Measurements from ENCODE around the gene CYP4F8.

The CYP4F8 gene

DNA sequence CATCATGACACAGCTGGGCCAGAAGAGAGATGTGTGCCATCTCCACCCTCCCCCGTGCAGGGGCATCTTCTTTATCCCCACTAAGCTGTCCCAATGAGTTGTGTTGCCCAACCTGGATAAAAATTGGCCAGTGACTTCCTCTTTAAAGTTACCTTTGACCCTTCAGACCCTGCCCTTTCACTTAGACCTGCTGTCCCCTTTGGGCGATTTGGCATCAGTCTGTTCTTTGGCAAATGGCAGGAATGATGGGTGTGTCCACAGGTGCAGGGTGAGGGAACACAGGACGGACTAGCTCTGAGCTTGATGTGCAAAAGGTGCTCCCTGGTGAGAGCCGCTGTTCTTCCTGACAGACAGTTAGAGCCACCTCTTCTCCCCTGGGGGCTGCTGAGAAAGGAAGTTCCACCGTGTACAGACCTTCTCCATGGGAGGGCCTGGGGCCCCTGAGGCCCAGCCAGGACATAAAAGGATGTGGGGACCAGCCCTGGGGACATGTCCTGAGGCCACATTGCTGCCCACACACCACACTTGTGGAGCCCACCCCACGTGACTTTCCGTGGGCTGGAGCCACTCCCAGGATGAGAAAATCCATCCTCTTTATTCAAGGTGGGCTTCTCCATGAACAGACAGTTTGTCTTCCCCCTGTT, 1.7 kb downstream of the CYP4F8 start:
- no peak for DNase-seq

DNA sequence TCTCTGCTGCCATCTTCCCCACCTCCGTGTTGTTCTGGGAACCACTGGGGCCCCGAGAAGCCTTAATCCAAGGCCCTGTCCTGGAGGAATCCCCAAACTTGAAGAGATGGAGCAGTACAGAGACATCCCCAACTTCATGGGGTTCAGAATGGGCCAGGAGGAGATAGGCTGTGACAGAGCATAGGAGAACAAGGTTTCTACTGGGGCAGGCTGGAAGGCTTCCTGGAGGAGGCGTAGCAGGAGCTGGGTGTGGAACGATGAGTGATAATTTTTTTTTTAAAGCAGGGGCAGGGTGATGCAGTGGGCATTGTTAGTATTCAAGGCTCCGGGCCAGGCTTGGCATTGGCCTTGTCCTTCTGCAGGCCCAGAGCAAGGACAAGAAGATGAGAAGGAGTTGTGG, 3.3 kb downstream of the CYP4F8 start:
- DNase-seq: no peak

DNA sequence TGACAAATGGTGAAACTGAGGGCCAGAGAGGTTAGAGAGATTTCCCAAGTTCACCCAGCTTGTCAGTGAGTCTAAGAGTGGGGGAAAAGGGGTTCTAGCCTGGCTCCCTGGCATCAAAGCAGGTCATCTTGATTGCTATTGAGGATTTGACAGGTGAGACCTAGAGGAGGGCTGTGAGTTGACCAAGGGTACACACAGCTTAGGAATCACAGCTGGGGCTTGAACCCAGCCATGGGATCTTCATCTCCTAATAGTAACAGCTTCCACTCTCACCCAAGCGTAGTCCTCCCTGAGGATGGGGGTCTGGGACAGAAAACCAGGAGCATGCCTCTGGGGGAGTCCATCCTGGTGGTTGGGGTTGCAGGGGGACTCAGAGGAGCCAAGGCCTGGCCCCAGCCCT, 6.8 kb downstream of the CYP4F8 start:
- DNase-seq: no peak

DNA sequence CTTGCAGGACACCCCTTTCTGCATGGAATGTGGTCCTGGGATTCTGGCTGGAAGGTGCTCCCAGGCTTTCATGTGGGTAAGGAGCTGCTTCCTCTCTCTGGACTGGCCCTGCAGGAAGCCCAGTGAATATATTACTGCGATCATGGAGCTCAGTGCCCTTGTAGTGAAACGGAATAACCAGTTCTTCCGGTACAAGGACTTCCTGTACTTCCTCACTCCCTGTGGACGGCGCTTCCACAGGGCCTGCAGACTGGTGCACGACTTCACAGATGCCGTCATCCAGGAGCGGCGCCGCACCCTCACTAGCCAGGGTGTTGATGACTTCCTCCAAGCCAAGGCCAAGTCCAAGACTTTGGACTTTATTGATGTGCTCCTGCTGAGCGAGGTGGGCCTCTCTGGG, 8.0 kb downstream of the CYP4F8 start:
- no peak for DNase-seq

DNA sequence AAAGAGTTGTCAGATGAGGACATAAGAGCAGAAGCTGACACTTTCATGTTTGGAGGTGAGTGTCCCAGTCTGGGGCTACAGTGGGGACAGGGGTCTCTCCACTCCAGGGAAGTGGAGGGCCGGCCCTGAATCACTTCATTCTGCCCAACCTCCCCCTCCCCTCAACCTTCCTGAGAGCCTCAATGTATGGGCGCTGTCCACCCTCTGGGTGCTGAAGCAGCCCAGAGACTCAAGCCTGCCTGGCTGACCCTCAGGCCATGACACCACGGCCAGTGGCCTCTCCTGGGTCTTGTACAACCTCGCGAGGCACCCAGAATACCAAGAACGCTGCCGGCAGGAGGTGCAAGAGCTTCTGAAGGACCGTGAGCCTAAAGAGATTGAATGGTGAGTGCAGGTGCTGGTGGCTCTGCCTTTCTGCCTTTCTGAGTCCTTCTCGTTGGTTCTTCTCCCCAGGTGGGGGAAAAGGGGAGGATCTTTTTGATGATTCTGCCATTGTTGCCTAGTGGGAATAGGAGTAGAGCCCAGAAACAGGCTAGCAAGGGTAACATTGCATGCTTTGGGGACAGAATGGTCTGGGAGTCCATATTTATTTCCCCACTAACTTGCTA, 8.8 kb downstream of the CYP4F8 start:
- DNase-seq: no peak

DNA sequence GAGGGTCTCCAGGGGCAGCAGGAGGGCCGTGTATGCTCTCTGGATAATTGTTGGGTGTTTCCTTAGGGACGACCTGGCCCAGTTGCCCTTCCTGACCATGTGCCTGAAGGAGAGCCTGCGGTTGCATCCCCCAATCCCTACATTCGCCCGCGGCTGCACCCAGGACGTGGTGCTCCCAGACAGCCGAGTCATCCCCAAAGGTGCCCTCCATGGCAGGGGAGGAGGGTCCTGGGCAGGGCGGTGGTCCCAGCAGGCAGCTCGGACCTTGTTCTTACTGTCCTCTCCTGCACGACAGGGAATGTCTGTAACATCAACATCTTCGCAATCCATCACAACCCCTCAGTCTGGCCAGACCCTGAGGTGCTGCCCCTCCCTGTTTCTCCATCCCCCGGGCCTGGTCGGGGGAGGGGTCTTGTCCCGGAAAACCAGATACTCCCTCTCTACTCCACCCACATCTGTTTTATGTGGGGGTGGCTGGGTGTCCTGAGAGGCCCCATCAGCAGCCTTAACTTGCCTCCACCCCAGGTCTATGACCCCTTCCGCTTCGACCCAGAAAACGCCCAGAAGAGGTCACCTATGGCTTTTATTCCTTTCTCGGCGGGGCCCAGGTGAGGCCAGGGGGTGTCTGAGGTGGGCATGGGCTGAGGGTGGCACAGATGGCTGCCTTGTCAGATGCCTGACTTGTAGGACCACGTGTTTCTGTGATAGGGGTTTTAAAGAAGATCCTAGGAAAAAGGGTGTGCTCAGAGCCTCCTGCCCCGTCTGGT, 13.4 kb downstream of the CYP4F8 start:
- DNase-seq: no peak

DNA sequence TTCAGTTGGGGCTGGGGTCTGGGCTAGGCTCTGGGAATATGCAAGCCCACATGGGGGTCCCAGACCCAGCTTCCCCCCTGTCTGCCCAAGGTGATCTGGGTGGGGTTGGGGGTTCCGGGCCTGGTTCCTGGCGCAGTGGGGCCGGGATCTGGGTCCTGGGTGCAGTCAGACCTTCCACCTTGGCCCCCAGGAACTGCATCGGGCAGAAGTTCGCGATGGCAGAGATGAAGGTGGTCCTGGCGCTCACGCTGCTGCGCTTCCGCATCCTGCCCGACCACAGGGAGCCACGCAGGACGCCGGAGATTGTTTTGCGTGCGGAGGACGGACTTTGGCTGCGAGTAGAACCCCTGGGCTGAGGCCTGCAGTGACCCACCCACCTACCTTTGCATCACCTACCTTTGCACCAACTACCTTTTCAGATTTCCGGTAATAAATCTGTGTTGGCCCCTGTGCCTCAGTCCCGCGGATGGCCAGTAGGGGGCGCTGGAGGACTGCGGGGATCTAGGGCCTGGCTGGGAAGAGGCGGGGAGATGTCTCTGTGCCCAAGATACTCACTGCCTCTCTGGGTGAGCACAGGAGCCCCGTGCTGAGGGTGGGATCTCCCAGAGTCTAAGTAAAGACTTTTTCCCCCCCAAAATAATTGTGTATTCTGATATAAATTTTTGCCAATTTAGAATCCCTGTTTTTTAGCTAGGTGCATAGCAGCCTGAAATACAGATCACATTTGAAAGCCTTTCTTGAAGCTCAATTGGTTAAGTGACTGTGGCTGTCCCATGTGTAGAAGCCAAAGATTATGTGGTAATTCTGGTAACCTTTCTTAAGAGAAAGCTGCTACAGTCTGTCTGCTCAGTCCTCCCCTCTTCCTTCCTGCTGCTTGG, 14.2 kb downstream of the CYP4F8 start:
- DNase-seq: no peak

DNA sequence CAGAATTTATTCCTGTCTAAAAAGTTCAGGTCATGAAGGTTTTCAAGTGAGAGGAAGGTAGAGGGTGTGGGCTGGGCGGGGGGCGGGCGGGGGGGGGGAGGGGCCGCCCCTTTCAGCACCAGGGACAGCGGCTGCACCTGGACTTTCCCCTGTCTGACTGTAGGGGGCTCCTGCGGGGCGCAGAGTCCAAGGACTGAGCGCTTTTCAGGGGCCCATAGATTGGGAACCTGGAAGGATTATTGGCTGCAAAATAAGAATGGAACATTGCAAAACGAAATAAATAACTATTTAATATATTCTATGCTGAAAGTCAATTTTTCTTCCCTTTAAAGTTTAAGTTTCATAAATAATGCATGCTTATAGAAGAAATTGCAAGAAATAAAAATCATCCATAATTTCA, 16.8 kb downstream of the CYP4F8 start:
- DNase-seq: no peak

DNA sequence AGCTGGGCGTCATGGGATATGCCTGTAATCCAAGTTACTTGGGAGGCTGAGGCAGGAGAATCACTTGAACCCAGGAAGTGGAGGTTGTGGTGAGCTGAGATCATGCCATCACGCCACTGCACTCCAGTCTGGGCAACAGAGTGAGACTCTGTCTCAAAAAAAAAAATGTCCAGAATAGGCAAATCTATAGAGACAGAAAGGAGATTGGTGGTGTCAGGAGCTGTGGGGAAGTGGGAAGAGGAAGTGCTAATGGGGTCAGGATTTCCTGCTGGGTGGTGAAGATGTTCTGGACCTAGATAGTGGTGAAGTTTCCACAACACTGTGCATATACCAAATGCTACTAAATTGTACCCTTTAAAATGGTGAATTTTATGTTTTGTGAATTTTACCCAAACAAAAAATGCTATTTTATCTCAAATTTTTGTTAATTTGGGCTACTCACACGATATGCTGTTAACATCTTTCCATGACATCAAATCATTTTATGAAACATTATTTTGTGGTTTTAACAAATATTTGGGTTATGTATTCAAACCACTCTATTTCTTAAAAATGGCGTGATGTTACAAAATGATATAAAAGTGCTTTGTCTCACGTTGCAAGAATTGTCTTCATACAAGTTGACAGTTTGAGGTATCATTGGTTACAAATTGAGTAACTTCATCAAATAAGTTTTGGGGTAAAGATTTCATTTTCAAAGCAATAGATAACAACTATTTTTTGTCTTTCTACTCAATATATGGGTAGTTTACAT, 18.2 kb downstream of the CYP4F8 start:
- no peak for DNase-seq

DNA sequence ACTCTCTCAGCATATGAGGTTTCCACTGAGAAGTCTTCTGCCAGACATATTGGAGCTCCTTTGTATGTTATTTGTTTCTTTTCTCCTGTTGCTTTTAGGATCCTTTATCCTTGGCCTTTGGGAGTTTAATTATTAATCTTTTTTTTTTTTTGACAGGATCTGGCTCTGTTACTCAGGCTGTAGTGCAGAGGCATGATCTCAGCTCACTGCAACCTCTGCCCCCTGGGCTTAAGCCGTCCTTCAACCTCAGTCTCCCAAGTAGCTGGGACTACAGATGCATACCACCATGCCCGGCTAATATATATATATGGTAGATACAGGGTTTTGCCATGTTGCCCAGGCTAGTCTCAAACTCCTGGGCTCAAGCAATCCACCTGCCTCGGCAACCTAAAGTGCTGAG, 19.1 kb downstream of the CYP4F8 start:
- DNase-seq: no peak

DNA sequence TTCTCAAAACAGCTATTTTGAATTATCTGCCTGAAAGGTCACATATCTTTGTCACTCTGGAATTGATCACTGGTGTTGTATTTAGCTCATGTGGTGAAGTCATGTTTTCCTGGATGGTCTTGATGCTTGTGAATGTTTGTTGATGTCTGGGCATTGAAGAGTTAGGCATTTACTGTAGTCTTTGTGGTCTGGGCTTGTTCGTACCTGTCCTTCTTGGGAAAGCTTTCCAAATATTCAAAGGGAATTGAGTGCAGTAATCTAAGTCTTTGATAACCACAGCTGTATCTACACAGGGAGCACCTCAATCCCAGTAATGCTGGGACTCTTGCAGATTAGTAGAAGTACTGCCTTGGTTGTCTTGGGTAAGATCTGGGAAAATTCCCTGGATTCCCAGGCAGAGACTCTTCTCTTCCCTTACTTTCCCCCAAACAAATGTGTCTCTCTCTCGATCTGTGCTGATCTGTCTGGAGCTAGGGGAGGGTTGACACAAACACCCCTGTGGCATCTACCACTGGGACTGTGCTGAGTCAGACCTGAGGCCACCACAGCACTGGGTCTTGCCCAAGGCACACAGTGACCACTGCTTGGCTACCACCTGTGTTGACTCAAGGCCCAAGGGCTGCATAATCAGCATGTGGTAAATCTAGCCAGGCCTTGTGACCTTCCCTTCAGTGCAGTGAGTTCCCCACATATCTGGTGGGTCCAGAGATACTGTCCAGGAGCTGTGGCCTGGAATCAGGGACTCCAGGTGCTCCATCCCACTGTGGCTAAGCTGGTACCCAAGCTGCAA, 20.2 kb downstream of the CYP4F8 start:
- DNase-seq: no peak

DNA sequence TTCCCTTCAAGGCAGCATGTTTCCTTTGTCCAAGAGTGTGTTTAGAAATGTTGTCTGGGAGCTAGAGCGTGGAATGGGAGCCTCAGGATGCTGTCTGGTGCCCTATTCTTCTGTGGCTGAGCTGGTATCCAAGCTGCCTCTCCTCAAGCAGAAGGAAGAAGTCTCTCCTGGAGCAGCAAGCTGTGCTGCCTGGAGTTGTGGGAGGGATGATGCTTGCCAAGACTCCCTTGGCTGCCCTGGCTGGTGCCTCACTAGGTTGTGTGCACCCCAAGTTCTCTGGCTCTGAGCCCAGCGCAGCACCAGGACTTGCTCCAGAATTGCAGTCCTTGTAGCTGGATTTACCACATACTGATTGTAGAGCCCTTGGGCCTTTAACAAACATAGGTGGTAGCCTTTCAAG, 21.0 kb downstream of the CYP4F8 start:
- no peak for DNase-seq

DNA sequence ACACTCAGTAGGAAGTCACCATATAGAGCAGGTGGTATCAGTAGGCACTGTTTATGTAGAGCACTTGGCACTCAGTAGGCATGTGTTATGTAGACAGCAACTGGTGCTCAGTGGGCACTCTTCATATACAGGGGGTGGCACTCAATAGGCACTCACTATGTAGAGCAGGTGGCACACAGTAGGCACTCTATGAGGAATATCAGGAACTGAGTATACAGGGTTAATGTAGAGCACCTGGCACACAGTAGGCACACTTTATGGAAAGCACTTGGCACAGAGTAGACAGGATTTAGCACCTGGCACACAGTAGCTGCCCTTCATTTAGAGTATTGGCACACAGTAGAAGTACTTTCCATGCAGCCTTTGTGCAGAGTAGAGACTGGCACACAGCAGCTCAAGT, 24.6 kb downstream of the CYP4F8 start:
- DNase-seq: no peak

DNA sequence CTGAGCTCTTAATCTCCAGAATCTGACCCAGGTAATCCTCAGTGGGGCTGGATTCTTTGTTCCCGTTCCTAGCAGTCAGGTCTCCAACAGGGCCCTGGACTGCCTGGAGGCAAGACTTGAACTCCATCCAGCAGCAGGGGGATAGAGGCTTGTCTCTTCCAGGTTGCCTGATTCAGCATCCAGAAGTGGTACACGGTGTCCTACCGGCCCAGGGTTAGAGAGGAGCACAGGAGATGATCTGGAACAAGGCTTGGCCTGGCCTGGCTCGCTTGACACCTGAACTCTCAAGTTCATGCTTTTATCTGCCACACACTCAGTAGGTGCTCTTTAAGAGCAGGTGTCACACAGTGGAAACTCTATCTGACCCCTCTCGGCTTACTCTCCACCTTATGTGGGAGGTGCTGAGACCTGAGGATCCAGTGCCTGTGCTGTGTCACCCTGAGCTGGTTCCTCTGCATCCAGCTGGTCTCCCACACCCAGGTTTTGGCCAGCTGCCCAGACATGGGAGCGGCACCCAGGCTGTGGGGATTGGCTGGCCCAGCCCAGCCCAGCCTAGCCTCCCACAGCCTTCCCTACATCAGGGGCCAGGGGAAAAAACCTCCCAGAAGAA, 25.4 kb downstream of the CYP4F8 start, which contains the start of gene CYP4F3:
Gene CYP4F3, plus strand, starts transcription at position 604 of the 610 bp plus-strand sequence. CDS start 519 bp downstream, outside the sequence.
- no peak for DNase-seq

DNA sequence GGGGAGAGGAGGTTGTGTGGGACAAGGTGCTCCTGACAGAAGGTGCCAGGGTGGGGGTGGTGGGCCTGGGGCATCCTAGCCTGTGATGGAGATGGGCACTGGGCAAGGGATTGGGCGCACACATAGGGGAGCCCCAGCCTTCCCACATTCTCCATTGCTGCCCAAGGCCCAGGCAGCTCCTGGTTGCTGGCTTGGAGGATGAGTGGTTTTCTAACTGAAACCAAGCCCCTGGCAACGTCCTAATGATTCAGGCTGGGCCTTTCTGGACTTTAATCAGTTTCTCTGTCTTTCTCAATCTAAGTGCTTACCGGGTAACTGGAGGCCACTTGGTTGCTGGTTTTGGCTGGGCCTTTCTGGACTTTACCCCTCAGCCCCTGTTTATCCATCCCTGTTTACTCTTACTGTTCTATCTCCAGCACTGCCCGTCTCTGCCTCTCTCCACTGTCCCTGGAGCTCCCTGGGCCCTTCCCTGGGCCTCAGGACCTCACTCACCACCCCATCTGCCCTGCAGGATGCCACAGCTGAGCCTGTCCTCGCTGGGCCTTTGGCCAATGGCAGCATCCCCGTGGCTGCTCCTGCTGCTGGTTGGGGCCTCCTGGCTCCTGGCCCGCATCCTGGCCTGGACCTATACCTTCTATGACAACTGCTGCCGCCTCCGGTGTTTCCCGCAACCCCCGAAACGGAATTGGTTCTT, 26.0 kb downstream of the CYP4F8 start:
- no peak for DNase-seq

DNA sequence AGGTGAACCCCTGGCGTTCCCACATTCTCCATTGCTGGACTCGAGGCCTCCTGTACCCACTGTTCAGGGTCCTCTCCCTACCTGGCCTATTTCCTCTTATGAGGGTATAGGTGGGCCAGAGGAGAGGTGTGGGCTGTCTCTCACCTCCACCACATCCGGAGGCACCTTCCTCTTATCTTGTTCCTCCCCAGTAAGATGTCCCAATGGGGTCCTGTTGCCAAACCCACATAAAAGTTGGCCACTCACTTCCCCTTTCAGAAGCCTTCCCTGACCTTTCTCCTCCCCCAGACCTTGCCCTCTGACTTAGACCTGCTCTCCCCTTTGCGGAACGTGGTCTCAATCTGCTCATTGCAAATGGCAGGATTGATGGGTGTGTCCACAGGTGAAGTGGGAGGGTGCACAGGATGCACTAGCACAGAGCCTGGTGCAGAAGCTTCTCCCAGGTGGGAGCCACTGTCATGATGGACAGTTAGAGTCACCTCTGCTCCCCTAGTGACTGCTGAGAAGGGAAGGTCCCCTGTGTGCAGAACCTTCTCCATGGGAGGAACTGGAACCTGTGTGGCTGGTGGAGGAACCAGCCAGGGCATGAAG, 27.0 kb downstream of the CYP4F8 start:
- no peak for DNase-seq

DNA sequence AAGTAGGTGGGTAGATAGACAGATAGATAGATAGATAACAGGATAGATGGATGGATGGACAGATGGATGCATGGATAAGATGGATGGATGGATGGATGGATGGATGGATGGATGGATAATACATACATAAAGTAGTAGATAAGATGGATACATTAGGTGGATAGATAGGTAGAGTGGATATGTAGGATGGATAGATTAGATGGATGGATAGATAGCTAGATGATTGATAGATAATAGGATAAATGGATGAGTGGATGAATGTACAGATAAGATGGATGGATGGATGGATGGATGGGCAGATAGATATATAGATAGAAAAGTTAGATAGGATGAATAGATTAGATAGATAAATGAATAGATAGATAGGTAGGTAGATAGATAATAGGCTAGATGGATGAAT, 27.8 kb downstream of the CYP4F8 start:
- no peak for DNase-seq

DNA sequence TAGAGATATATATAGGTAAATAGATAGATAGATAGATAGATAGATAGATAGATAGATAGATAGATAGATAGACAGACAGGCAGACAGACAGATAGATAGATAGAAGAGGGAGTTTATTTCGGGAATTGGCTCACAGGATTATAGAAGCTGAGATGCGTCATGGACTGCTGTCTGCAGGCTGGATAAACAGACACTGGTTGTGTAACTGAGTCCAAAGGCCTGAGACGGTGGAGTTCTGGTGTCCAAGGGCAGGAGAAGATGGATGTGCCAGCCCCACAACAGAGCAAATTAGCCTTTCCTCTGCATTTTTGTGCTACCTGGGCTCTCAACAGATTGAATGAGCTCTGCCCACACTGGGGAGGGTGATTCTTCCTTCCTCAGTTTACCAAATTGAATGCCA, 28.4 kb downstream of the CYP4F8 start:
- DNase-seq: no peak

DNA sequence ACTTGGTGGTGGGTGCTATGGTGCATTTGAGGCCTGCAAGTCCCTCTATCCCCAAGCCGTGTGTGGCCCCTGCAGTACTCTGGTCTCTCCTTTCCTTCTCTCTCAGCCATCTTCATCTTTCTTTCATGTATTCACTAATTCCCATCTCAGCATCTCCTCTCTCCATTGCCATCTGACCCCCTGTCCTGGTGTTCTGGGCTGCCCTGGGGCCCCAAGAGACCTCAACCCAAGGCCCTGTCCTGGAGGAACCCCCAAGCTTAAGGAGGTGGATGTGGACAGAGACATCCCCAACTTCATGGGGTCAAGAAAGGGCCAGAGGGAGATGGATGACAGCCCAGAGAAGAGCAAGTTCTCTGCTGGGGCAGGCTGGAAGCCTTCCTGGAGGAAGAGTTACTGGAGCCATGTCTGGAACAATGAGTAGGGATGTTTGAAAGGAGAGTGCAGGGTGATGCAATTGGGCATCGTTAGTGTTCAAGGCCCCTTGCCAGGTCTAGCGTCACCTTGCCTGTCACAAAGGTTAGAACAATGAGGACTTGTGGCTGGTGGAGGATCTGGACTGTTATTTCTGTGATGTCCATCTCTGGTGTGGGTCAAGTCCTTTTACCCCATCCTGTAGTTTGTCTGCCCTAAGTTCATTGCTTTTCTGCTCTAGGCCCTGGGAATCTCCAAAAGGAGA, 29.2 kb downstream of the CYP4F8 start:
- DNase-seq: no peak

DNA sequence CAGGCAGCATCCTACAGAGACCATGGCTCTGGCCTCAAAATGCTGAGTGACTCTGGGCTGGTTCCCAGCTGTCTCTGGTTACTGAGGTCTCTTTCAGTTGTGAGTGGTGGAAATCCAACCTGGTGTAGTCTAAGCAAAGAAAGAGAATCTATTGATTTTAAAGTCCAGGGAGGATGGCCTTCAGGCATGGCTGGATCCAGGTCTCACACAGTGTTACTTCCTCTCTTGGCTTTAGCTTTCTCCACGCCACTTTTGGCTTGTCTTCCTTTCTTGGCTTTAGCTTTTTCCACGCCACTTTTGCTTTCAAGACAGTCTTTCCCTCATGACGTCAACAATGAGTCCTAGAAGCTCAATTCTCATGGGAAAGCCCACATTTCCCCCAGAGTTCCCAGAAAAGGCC, 29.8 kb downstream of the CYP4F8 start:
- DNase-seq: no peak
